Measurements from ENCODE around the gene IFIT1B.
A peak's percentile ranks its signal among the peaks of the same experiment; 100 is the strongest.

Gene IFIT1B

GRCh38 chr10:89348975-89349374 is 28.9 kb upstream of the IFIT1B start:
- DNase-seq (ENCODE audit: low read depth) = no peak

DNA sequence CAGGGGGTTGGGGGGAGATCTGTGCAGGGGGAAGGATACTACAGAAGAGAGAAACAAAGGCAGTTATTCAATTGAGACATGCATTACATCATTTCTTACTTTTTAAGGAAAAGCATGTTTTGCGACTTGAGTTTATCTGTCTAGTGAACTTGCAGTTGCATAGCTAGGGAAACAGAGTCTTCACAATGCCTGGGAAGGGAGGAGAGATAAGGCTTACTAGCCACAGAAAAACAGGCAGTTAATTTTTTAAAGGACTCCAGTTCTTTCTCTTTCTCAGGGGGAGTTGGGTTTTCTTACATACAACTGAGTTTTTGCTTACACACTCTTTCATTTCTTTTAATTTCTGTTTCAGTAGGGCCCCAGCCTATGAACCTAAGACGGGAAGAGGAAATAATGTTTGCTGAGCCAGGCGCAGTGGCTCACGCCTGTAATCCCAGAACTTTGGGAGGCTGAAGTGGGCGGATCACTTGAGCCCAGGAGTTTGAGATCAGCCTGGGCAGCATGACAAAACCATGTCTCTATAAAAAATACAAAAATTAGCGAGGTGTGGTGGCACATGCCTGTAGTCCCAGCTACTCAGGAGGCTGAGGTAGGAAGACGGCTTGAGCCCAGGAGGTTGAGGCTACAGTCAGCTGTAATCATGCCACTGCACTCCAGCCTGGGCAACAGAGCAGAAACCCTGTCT is 27.1 kb upstream of the IFIT1B start:
- peak; percentile 42 for DNase-seq (ENCODE audit: low read depth)

- peak; percentile 63 for DNase-seq (ENCODE audit: low read depth)
Observed at GRCh38 chr10:89351412-89351779, 26.5 kb upstream of the IFIT1B start.

DNA sequence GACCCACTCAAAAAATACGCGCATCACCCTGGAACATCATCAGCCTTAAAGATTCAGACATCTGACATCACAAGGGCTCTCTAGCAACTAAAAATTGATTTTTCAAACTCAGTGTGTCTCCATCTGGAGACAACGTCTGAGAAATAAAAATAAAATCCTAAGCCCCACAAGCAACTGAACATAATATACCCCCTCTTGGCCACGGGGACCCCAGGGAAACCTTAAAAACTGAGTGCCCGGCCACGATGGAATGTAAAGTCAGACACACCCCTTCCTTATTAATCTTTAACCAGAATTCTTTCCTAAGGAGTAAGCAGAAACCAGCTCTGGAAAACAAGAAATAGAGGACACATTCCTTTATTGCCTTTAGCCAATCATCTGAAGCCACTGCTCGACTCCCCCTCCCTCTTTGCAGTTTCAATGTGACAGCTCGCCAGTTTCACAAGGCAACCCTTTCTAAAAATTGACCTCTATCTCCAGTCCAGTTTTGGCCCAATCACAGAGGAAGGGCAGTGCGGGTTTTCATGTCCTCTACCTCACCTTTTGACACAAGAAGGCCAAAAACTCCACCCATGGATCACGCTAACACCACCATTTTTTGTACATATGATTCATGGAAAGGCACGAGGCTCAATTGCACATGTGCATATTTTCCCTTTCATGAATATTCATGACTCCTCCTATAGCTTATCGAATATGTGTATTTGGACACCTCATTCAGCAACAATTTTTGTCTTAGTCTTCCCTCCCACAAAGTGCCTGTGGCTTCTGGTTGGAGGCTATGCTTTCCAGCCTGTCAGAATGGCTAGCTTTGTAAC is 25.9 kb upstream of the IFIT1B start:
- peak; percentile 98 for DNase-seq (ENCODE audit: low read depth)

DNA sequence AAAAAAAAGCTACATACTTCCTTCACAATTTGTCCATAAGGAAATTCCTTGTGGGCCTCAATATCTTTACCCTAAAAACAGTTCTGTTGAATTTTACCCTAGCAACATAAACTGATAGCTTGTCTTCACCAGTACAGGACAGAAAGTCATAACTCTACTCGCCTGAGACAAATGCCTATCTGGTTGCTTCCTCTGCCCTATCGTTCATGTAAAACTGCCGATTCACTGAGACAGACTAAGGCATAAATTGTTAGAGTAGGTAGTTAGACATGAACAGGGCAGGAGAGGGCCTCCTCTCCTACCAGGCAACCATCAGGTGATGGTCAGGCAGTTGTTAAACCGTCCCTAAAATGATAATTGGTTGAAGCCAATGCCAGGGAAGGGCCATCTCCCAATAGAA is 25.1 kb upstream of the IFIT1B start:
- peak; percentile 25 for DNase-seq (ENCODE audit: low read depth)

DNA sequence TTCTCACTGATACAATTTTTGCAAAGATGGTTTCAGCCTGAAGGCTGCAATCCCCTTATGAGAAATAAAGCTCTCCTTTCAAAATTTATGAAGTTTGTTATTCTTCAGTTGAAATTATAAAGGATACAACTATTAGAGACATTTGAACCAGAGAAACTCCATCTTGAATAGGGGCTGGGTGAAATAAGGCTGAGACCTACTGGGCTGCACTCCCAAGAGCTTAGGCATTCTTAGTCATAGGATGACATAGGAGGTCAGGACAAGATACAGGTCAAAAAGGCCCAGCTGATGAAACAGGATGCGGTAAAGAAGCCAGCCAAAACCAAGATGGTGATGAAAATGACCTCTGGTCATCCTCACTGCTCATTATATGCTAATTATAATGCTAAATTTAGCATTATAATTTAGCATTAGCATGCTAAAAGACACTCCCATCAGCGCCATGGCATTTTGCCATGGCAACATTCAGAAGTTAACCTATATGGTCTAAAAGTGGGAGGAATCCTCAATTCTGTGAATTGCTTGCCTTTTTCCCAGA is 22.4 kb upstream of the IFIT1B start:
- peak; percentile 83 for DNase-seq (ENCODE audit: low read depth)

GRCh38 chr10:89357096-89357495 is 20.8 kb upstream of the IFIT1B start:
- no peak for DNase-seq (ENCODE audit: low read depth)

- no peak for DNase-seq (ENCODE audit: low read depth)
Observed at GRCh38 chr10:89357975-89358374, 19.9 kb upstream of the IFIT1B start.

- no peak for DNase-seq (ENCODE audit: low read depth)
Observed at GRCh38 chr10:89360157-89360556, 17.7 kb upstream of the IFIT1B start.

GRCh38 chr10:89362929-89363328 is 14.9 kb upstream of the IFIT1B start:
- no peak for DNase-seq (ENCODE audit: low read depth)

DNA sequence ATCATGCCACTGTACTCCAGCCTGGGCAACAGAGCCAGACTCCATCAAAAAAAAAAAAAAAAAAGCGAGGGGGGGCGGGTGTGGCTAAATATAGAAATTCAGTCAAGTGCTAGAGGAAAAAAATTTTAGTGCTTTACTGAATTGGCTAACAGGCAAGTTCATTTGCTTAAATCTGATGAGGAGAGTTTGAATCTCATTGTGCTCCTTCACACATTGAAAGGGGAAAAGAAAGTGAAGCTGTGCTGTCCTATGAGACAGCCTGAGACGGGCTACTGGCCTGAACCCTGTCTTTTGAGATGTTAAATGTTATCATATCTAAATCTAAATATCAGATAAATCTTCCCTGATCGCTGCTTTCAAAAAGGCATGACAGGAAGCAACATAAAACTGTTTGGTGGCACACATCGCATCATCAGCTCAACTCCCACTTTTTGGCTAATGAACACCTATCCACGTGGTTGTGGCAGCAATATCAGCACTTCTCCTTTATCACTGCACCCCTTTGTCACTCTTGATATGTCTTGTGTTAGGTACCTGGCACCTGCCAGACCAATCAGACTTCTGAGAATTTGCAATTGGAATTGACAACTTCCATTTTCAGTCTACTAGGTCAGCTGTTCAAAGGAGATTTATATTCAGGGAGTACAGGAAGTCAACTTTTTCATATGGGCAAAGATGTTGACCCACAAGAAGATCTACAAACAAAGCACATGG is 14.0 kb upstream of the IFIT1B start:
- no peak for DNase-seq (ENCODE audit: low read depth)

GRCh38 chr10:89364531-89364930 is 13.3 kb upstream of the IFIT1B start:
- DNase-seq (ENCODE audit: low read depth) = no peak

DNA sequence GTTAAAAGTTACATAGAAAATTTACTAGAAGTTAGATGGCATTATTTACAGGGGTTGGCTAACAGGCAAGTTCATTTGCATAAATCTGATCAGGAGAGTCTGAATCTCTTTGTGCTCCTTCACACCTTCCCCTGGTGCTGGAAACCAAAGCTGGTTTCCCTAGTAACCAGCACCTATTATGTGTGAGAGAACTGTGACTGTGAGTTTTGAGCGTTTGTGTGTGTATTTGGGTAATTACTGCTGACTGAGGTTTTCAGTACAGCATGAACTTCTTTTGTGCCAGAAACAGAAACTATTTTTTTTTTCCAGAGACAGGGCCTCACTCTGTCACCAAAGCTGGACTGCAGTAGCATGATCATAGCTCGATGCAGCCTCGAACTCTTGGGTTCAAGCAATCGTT is 10.3 kb upstream of the IFIT1B start:
- DNase-seq (ENCODE audit: low read depth) = no peak

DNA sequence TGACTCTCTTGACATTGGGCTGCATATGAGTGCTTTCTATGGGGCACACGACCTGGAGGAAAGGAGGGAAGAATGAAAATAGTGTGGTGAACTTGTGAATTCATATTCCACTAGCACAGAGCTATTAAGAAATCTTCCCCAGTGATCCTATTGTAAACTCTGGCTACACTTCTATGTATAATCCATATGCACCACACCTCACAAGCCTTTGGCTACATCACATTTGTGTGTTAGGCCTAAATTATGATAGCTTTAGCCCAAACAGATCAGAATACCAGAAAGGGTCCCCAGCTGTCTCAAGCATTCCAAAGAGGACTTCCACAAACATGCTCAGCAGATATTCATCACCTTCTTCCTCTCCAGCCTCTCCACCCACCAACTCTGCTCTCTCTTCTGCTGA is 9.7 kb upstream of the IFIT1B start:
- DNase-seq (ENCODE audit: low read depth) = no peak

GRCh38 chr10:89369156-89370105 is 8.4 kb upstream of the IFIT1B start:
- peak; percentile 54 for DNase-seq (ENCODE audit: low read depth)

DNA sequence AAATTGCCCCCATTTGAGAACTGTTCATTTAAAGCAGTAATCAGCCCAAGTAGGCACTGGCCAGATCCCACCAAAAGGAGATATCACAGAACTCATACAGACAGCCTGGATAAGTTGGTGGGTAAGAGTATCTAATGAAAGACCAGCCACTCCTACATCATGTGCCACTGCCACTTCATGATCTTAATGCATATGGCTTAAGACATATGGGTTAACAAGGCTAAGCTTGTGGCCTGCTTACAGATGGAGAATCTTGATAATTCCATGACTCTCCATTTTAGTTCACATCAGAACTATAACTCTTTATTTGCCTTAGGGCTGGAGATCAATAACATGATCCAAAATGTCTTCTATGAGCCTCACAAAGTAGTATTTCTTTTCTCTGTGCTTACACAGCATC is 6.8 kb upstream of the IFIT1B start:
- no peak for DNase-seq (ENCODE audit: low read depth)

DNA sequence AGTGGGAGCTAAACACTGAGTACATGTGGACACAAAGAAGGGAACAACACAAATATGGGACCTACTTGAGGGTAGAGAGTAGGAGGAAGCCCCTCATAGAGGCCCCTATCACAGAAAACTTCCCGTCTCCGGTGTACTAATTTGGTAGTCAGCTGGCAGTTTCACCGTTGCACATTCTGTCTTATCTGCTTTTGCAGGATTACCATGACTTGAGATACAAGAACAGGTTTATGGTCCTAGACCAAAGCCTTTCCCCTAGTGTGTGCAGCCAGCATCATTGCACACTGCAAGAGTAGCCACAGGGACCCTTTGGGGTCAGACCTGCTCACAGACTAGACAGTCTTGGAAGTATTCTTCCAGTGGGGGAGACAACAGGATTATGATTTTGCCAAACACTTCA is 5.9 kb upstream of the IFIT1B start:
- no peak for DNase-seq (ENCODE audit: low read depth)

DNA sequence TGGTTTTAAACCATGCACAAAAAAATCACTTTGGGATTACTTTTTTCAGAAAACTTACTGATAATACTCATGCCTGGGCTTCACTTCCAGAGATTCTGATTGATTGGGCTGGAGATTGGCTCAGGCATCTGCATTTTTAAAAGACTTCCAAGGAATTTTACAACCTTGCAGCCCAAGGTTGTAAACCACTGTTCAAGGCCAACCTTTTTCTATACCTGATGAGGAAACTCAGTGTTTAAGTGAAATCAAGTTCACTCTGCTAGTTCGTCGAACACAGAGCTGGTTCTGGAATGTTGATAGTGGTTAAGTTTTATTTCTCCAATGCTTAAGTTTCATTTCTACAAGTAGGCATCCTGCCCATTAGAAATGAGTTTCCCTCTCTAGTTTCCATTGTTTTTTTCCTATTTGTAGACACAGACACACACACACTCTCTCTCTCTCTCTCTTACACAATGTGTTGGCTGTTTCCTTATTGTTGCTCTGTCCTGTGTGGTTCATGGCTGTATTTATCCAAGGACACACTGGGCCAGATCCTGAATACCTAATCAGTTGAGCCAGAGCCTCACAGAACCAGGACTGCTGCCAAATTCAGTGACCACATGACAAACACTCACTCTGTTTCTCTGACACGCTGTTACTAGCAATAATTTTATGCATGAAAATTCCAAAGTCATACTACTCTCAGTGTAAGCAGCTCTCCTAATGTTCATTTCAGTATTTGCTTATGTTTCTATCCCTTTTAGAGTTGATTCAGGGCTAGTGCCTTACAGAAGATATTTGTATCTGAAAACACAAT is 3.7 kb upstream of the IFIT1B start:
- peak; percentile 93 for DNase-seq (ENCODE audit: low read depth)

DNA sequence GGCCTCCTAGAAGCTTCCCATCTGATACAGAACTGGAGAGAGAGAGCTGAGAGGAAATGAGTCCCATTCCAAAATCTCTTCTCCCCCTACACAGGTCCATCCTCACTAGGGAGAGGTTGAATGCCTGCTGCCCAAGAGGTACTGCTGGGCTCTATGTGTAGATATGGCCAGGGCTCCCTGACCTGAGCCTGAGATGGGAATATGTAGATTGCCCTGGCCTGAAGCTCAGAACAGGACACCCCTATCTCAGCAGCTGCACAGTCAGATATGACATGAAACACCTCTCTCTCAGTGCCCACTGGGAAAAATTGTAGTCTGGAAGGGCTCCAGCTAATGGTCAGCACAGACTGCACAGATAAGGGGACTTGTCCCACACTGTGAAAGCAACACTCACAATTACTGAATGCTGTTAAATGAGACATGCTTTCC is 3.1 kb upstream of the IFIT1B start:
- DNase-seq (ENCODE audit: low read depth) = no peak

- no peak for DNase-seq (ENCODE audit: low read depth)
Observed at GRCh38 chr10:89379103-89379502, 1.2 kb downstream of the IFIT1B start.

DNA sequence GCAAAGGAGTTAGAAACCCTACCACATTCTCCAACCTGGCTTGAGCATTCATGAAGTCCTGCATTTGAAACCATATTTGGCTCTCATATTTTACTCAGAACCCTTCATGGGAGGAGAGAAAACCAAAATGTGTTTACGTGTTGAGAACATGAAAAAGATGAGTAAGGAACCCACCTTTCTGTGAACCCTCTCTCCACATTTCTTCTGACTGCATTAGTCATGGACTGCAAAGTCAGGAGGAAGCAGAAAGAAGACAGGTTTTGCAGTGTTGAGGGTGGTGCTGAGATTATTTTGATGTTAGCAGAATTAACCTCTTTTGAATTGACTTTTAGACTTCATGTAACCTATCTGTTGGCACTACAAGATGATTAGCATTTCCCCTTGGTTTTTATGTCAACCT is 4.9 kb downstream of the IFIT1B start:
- peak; percentile 49 for DNase-seq (ENCODE audit: low read depth)
